Activated B cell treated with CpG ODN at 0.5 μM for 24 hours (primary cell): Measurements from ENCODE around the gene LPIN1. TPM values are rescaled to one million over a fixed set of nuclear protein-coding genes. Genes with fewer than 3 reads are reported as not detected.

Source experiments
- ATAC-seq: fragments of 200-7000 bp; cut with Tn5 transposase; one replicate; pipeline ENCODE4 v1.10.0; 2021; ENCODE audit warnings: low read depth, mild to moderate bottlenecking, moderate library complexity
- CTCF ChIA-PET: fragments of 350-600 bp; sonication (Branson Sonifier 250); formaldehyde crosslinking; loops from one replicate; lab custom pipeline; 2021; ENCODE audit warnings: antibody characterized with exemption; lab: Charles Lee
- POLR2A ChIA-PET: fragments of 350-600 bp; sonication (Branson Sonifier 250); formaldehyde crosslinking; loops from one replicate; lab custom pipeline; 2021; ENCODE audit warnings: antibody characterized with exemption; lab: Charles Lee
- DNase-seq: peaks from one replicate; pipeline ENCODE4 v3.0.0; 2022
- H3K27ac Mint-ChIP-seq: one replicate; pipeline ENCODE4 v1.8.0; 2020; ENCODE audit warnings: mixed read lengths
- H3K27me3 Mint-ChIP-seq: one replicate; pipeline ENCODE4 v1.8.0; 2021; ENCODE audit warnings: mixed read lengths
- H3K36me3 Mint-ChIP-seq: one replicate; pipeline ENCODE4 v1.8.0; 2021; ENCODE audit warnings: low read depth, mixed read lengths
- H3K4me1 Mint-ChIP-seq: one replicate; pipeline ENCODE4 v1.8.0; 2021; ENCODE audit warnings: mixed read lengths
- H3K4me3 Mint-ChIP-seq: one replicate; pipeline ENCODE4 v1.8.0; 2020; ENCODE audit warnings: mild to moderate bottlenecking, mixed read lengths
- H3K9me3 Mint-ChIP-seq: one replicate; pipeline ENCODE4 v1.8.0; 2020; ENCODE audit warnings: mixed read lengths
- CTCF ChIP-seq: fragments of 200-600 bp; IDR thresholded peaks from one replicate; pipeline ENCODE4 v1.8.0; 2022; ENCODE audit warnings: antibody characterized with exemption, mild to moderate bottlenecking
- intact Hi-C: fragments of 100-400 bp; cut with micrococcal nuclease; formaldehyde crosslinking; loops from one replicate; pipeline ENCODE4 v1.15.1; 2024
- total RNA-seq: library from RNA; stranded (reverse); gene quantifications from 2 replicates; pipeline ENCODE4 v1.2.3, GENCODE V29; 2022

LPIN1 gene
- total RNA-seq, 1 donor from 2014 or later = 74.3 TPM

DNA sequence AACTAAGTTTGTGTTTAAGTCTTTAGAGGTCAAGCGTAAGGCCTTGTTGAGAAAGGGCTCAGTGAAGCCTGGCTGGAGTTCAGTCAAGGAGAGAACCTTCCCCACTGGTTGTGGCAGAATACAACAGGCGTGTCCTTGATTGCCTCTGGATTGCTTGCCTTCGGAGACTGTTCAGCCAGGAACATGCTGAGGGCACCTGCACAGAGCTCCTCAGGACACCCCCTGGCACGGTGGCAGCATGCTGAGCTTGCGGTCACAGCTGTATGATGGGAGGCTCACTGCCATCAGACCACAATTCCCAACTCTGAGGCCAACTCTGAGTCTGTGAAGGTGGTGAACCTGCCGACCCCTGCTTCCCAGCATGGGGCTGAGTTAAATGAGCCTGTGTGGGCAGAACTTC is 130.0 kb downstream of the LPIN1 start:
- peaks cover 13% of the 10 kb centered on the region for H3K4me1 Mint-ChIP-seq

GRCh38 chr2:11876889-11877288 is 130.5 kb downstream of the LPIN1 start:
- intact Hi-C loops = no loop called here
- Mint-ChIP-seq H3K4me3 (no peak overlapping the region), H3K4me1 (peaks cover 13% of the 10 kb centered on the region), H3K27me3 (no peaks in the 10 kb centered on the region), H3K36me3 (no peaks in the 10 kb centered on the region), H3K27ac (no peak overlapping the region), H3K9me3 (no peaks in the 10 kb centered on the region)
- CTCF ChIA-PET = no interaction called here
- ATAC-seq = no peak
- no peak for DNase-seq
- TF ChIP-seq CTCF = no peak
- POLR2A ChIA-PET = no interaction called here

More for the DNA sequence above, 130.0 kb downstream of the LPIN1 start:
- ATAC-seq = no peak
- CTCF ChIA-PET = no interaction called here
- Mint-ChIP-seq H3K9me3 (no peaks in the 10 kb centered on the region), H3K4me3 (no peak overlapping the region), H3K27me3 (no peaks in the 10 kb centered on the region), H3K36me3 (no peaks in the 10 kb centered on the region), H3K27ac (no peak overlapping the region)
- POLR2A ChIA-PET = no interaction called here
- TF ChIP-seq CTCF = no peak
- intact Hi-C loops = no loop called here
- DNase-seq = no peak

Other genes with a start within 250 kb of the LPIN1 start
- 0.42 and 0.69 TPM in 2 replicates for gene GREB1, start 212.6 kb upstream of the LPIN1 start, total RNA-seq
- gene NTSR2, start 76.4 kb upstream of the LPIN1 start, total RNA-seq = not detected in 2 replicates